Measurements from ENCODE around the gene KCNMA1. TPM values are rescaled to one million over a fixed set of nuclear protein-coding genes. Genes with fewer than 3 reads are reported as not detected.

Gene KCNMA1
- total RNA-seq, 2 donors from 2014 or later = 29.1 to 37.9 TPM

DNA sequence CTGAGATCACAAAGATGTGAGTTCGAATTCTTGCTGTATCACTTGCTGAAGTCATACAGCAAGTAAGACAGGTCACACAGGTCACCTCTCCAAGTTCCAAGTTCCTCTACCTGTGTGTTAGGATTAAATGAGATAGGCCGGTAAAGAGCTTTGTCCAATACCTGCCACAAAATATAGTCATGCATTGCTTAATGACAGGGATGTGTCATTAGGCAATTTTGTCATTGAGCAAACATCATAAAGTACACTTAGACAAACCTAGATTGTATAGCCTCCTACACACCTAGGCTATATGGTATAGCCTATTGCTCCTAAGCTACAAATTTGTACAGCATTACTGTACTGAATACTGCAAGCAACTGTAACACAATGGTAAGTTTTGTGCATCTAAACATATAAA, 469.4 kb downstream of the KCNMA1 start:
- TF ChIP-seq, protein P1, sequence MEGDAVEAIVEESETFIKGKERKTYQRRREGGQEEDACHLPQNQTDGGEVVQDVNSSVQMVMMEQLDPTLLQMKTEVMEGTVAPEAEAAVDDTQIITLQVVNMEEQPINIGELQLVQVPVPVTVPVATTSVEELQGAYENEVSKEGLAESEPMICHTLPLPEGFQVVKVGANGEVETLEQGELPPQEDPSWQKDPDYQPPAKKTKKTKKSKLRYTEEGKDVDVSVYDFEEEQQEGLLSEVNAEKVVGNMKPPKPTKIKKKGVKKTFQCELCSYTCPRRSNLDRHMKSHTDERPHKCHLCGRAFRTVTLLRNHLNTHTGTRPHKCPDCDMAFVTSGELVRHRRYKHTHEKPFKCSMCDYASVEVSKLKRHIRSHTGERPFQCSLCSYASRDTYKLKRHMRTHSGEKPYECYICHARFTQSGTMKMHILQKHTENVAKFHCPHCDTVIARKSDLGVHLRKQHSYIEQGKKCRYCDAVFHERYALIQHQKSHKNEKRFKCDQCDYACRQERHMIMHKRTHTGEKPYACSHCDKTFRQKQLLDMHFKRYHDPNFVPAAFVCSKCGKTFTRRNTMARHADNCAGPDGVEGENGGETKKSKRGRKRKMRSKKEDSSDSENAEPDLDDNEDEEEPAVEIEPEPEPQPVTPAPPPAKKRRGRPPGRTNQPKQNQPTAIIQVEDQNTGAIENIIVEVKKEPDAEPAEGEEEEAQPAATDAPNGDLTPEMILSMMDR (IDR thresholded peaks at IDR 0.05) = no peak
- TF ChIP-seq POLR2A (IDR thresholded peaks at IDR 0.05) (no peak), POLR2AphosphoS5 (IDR thresholded peaks at IDR 0.05) (no peak)
- intact Hi-C loops (cut with DNase I) = loop anchor here (2.0 kb wide), 1 partner anchor 543 kb away; no protein-coding TSS in a partner anchor
- H3K27me3 ChIP-seq (replicated peaks; ENCODE audit: insufficient read depth) = no peaks in the 10 kb centered on the region
- H3K4me1 ChIP-seq (replicated peaks) = no peaks in the 10 kb centered on the region
- H3K36me3 ChIP-seq = no peaks in the 10 kb centered on the region
- 85% methylated on average over 2 of the region's 2 CpGs for WGBS
- no peaks in the 10 kb centered on the region for H3K9me3 ChIP-seq
- H3K4me3 ChIP-seq = no peak overlapping the region
- H3K27ac ChIP-seq = no peak overlapping the region
- DNase-seq (ENCODE audit: low spot score) = no peak

DNA sequence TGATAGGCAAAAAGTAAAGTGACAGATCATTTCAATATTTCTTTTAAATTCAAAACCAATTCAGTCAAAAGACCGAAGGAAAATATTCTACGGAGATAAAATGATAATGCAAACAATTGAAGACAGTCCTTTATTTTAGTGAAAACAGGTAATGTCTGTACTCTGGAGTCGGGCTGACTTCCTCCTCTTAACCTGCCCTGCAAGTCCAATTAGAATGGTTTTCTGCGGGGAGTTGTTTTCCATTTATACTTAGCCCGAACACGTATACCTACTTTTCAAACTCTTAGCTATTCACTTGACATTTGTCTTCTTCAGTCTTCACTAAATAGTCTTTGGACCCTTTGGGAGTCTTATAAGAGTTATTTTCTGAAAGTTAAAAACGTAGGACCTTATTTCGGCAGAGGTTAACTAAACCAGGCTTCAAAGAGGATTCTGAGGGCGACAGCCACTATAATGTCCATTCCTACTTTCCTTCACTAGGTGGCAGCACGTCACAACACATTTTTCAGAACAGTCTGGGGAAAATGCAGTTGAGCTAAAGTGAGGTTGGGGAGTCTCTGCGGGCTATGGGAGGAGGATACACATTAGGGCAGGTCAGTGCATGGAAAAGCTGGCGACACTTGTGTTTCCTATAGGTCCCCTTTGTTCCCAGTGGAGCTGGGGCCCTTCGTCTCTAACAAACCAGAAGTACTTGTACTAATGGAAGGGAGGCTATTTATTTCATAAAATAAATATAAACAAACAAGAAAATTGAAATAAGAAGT, 472.0 kb downstream of the KCNMA1 start:
- no peaks in the 10 kb centered on the region for H3K36me3 ChIP-seq
- no peaks in the 10 kb centered on the region for H3K4me1 ChIP-seq (replicated peaks)
- TF ChIP-seq, protein P1 (IDR thresholded peaks at IDR 0.05) = peak; percentile 36 to 84 (median 80)
- peak; percentile 43 for TF ChIP-seq POLR2AphosphoS5 (IDR thresholded peaks at IDR 0.05)
- TF ChIP-seq POLR2A (IDR thresholded peaks at IDR 0.05) = no peak
- no peaks in the 10 kb centered on the region for H3K9me3 ChIP-seq
- WGBS = 16% methylated on average over 13 of the region's 13 CpGs
- no peak overlapping the region for H3K27ac ChIP-seq
- no peak overlapping the region for H3K4me3 ChIP-seq
- H3K27me3 ChIP-seq (replicated peaks; ENCODE audit: insufficient read depth) = no peaks in the 10 kb centered on the region
- peak; percentile 49 for DNase-seq (ENCODE audit: low spot score)
- intact Hi-C loops (cut with DNase I) = no loop called here

DNA sequence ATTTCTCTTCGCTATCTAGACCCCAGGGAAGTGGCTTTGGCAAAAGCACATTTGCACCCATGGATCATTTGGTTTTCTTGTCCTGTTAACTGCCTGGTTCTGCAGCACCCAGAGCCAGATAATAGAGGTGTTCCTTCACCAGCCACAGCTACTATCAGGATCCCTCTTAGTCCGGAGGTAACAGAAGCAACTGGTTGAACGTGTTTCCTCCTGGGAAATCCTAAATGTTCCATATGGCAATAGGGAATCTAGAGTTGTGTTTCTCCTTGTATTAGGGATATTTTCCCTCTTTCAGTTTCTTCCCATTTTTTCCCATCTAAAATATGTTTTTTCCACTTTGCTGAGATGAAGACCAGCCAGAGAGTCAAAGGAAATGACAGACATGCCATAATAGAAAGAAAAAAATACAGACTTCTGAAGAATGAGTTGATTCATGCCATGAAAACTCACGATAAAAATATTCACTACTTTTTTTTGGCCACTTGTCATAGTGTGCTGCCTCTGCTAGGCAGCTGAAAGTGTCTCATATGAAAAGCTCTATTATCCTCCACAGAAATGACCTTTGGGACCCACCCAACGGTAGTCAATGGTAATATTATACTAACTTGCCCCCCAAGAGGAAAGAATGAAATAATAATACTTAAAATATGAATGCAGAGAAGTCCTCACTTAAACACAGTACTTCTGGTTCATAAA, 472.8 kb downstream of the KCNMA1 start:
- H3K27ac ChIP-seq = no peak overlapping the region
- no peaks in the 10 kb centered on the region for H3K27me3 ChIP-seq (replicated peaks; ENCODE audit: insufficient read depth)
- 58% methylated on average over 5 of the region's 5 CpGs for WGBS
- no peaks in the 10 kb centered on the region for H3K9me3 ChIP-seq
- DNase-seq (ENCODE audit: low spot score) = no peak
- intact Hi-C loops (cut with DNase I) = no loop called here
- TF ChIP-seq POLR2AphosphoS5 (IDR thresholded peaks at IDR 0.05) (no peak), POLR2A (IDR thresholded peaks at IDR 0.05) (no peak)
- TF ChIP-seq, protein P1 (IDR thresholded peaks at IDR 0.05) = no peak
- H3K4me1 ChIP-seq (replicated peaks) = no peaks in the 10 kb centered on the region
- no peaks in the 10 kb centered on the region for H3K36me3 ChIP-seq
- no peak overlapping the region for H3K4me3 ChIP-seq

DNA sequence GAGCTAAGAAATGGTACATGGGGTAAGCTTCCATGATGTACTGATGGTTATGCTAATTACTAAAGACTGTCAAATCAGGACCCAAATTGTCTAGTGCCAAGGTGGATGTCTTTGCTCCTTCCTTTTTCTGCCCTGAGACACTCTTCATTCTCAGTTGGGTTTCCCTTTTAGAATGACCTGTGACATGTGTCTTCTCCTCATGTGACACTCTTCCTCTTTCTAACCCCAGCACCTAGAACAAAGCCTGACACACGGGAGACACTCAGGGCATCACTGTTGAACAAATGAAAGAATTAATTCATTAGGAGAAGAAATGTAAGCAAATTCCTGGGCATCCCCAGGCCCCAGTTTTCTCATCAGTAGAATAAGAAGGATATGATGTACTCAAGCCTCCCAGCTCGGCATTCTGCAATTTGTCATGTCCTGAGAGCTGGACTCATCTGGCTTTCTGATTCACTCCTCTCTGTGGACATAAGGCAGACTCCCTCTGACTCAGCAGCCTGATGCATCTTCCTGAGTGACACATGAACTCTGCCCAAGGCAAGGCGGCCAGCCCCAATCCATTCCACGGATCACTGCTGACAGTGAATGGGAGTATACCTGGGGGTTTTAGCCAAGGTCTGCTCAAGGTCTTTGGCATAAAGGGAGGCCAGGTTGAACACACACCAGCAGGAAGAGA, 473.8 kb downstream of the KCNMA1 start:
- Histone ChIP-seq H3K27ac (no peak overlapping the region), H3K4me1 (replicated peaks) (no peaks in the 10 kb centered on the region), H3K36me3 (no peaks in the 10 kb centered on the region), H3K27me3 (replicated peaks; ENCODE audit: insufficient read depth) (no peaks in the 10 kb centered on the region), H3K9me3 (no peaks in the 10 kb centered on the region), H3K4me3 (no peak overlapping the region)
- peak; percentile 5 for TF ChIP-seq POLR2AphosphoS5 (IDR thresholded peaks at IDR 0.05)
- TF ChIP-seq, protein P1 (IDR thresholded peaks at IDR 0.05) = no peak
- no peak for DNase-seq (ENCODE audit: low spot score)
- 67% methylated on average over 4 of the region's 4 CpGs for WGBS
- intact Hi-C loops (cut with DNase I) = no loop called here
